NCI-H2107 treated with DMSO at 0.1 percent for 48 hours (cell line): Measurements from ENCODE around the gene OVOL3.

Experiments
- DNase-seq: peaks from one replicate; lab custom pipeline; 2025; ENCODE audit not compliant: unreplicated experiment; lab: John Stamatoyannopoulos, UW

Gene OVOL3

GRCh38 chr19:36160821-36161596 lies 50.1 kb downstream of the OVOL3 start:
- no peak for DNase-seq
